ENCODE results near the gene TPO. TPM values are rescaled to one million over a fixed set of nuclear protein-coding genes. Genes with fewer than 3 reads are reported as not detected.

Gene TPO
- total RNA-seq, 1 experiment from 2014 or later = not detected

DNA sequence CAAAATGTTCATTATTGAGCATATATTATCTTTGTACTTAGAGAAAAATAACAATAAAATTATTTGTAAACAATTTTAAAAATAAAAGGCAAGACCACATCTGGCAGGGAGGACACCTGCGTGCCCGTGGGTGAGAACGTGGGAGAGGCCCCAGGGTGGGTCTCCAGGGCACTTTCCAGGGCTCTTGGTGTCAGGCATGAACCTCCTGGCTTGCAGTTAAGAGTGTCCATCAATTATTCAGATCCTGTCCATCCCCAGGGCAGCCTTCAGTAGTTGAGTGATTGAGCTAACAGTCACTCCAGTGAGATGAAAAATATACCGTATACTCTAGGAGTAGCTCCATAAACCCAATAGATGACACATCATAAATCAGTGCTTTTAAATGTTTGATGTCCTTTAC, 49.7 kb downstream of the TPO start:
- H3K14ac ChIP-seq (ENCODE audit: insufficient read depth, low read length) = no peak overlapping the region
- H3K79me2 ChIP-seq (ENCODE audit: insufficient read depth, low read length) = no peaks in the 10 kb centered on the region
- H2AK5ac ChIP-seq (ENCODE audit: insufficient read length, low read length) = no peak overlapping the region
- no peak overlapping the region for H3K23ac ChIP-seq (ENCODE audit: insufficient read length, low read depth, low read length)
- Mint-ChIP-seq H3K27ac (no peak overlapping the region), H3K9me3 (peaks cover 15 to 29% of the 10 kb centered on the region in 2 experiments), H3K4me3 (no peak overlapping the region), H3K27me3 (ENCODE audit: low read depth) (peaks cover 12% of the 10 kb centered on the region), H3K4me1 (peaks cover 5% of the 10 kb centered on the region in 2 experiments; a peak in 3 of 4 replicates), H3K36me3 (ENCODE audit: insufficient read depth in 1 of 3, low read depth in 3 of 3) (peaks cover 0 to 2% (median 2%) of the 10 kb centered on the region in 3 experiments; a peak in 4 of 7 replicates)
- WGBS (ENCODE audit: extremely low coverage, insufficient read length, low lambda C conversion rate) = no CpG with 5 or more reads among the region's 4 CpGs
- H3K23me2 ChIP-seq (ENCODE audit: insufficient read length, low read depth, low read length, poor library complexity, severe bottlenecking) = peaks cover 2% of the 10 kb centered on the region
- H3K4me1 ChIP-seq (ENCODE audit: insufficient read depth, low read length) = no peaks in the 10 kb centered on the region
- H3T11ph ChIP-seq (ENCODE audit: low read length) = no peak overlapping the region
- no peak for DNase-seq
- no peak overlapping the region for H2BK12ac ChIP-seq (ENCODE audit: insufficient read length, low read depth, low read length)
- no peak overlapping the region for H3K56ac ChIP-seq (ENCODE audit: insufficient read length, low read depth, low read length)
- no peaks in the 10 kb centered on the region for H3K9me3 ChIP-seq (ENCODE audit: control insufficient read depth, low read depth, low read length)
- no peak overlapping the region for H2BK5ac ChIP-seq (ENCODE audit: insufficient read length, low read length)
- H4K5ac ChIP-seq (ENCODE audit: insufficient read length, low read depth, low read length) = no peak overlapping the region
- no peak overlapping the region for H4K91ac ChIP-seq (ENCODE audit: insufficient read length, low read depth, low read length)
- H2BK15ac ChIP-seq (ENCODE audit: low read depth, low read length) = no peak overlapping the region
- no peak overlapping the region for H4K8ac ChIP-seq (replicated peaks; ENCODE audit: insufficient read length, low read depth, low read length)
- no peak overlapping the region for H2AFZ ChIP-seq (ENCODE audit: low read length)
- no peaks in the 10 kb centered on the region for H3K27me3 ChIP-seq (ENCODE audit: insufficient read depth, low read length)
- H3K79me1 ChIP-seq (ENCODE audit: insufficient read depth, low read depth, low read length, poor library complexity, severe bottlenecking) = no peaks in the 10 kb centered on the region
- H2BK120ac ChIP-seq (ENCODE audit: low read depth, low read length, poor library complexity, severe bottlenecking) = no peak overlapping the region
- no peak overlapping the region for H2BK20ac ChIP-seq (ENCODE audit: low read depth, low read length, poor library complexity, severe bottlenecking)
- no peak overlapping the region for H3K27ac ChIP-seq (ENCODE audit: insufficient read length, low read depth, low read length)
- no peak overlapping the region for H3K18ac ChIP-seq (ENCODE audit: insufficient read length, low read depth, low read length)
- TF ChIP-seq, protein P1, sequence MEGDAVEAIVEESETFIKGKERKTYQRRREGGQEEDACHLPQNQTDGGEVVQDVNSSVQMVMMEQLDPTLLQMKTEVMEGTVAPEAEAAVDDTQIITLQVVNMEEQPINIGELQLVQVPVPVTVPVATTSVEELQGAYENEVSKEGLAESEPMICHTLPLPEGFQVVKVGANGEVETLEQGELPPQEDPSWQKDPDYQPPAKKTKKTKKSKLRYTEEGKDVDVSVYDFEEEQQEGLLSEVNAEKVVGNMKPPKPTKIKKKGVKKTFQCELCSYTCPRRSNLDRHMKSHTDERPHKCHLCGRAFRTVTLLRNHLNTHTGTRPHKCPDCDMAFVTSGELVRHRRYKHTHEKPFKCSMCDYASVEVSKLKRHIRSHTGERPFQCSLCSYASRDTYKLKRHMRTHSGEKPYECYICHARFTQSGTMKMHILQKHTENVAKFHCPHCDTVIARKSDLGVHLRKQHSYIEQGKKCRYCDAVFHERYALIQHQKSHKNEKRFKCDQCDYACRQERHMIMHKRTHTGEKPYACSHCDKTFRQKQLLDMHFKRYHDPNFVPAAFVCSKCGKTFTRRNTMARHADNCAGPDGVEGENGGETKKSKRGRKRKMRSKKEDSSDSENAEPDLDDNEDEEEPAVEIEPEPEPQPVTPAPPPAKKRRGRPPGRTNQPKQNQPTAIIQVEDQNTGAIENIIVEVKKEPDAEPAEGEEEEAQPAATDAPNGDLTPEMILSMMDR (conservative IDR thresholded peaks at IDR 0.05) = no peak
- H3K4ac ChIP-seq (ENCODE audit: low read depth, low read length) = no peak overlapping the region
- no peak overlapping the region for H3K9ac ChIP-seq (ENCODE audit: extremely low read depth, insufficient read length, low read length)
- H3K4me2 ChIP-seq (ENCODE audit: insufficient read depth, insufficient read length, low read length) = no peak overlapping the region
- H4K20me1 ChIP-seq (ENCODE audit: control insufficient read depth, insufficient read depth, insufficient read length) = no peaks in the 10 kb centered on the region

Data from H9 (cell line).